GM13977 (cell line): ENCODE data around the gene PODXL.

Source experiments
- DNase-seq: peaks from one replicate; pipeline ENCODE4 v3.0.0; 2012; ENCODE audit warnings: low spot score
- CTCF ChIP-seq: IDR thresholded peaks from 2 replicates; pipeline ENCODE4 v1.5.1; 2012; ENCODE audit warnings: mild to moderate bottlenecking, control low read depth; ENCODE audit not compliant: insufficient read depth; ENCODE audit errors: extremely low read depth, missing control alignments
- in situ Hi-C: fragments of 300-500 bp; cut with MboI; formaldehyde crosslinking; loops from one replicate; pipeline ENCODE4 v1.12.0; 2022; ENCODE audit warnings: low sequenced_read_pairs, low pct_unique_long_range_greater_than_20kb, mixed read lengths, inconsistent platforms; ENCODE audit not compliant: unreplicated experiment

PODXL gene

GRCh38 chr7:131493581-131493980 lies 62.8 kb downstream of the PODXL start:
- DNase-seq: no peak
- no peak for TF ChIP-seq CTCF
- in situ Hi-C loops: no loop called here

- TF ChIP-seq CTCF: no peak
- in situ Hi-C loops: no loop called here
- no peak for DNase-seq
These were observed 63.3 kb downstream of the PODXL start for GRCh38 chr7:131493081-131493480.

- no peak for DNase-seq
- in situ Hi-C loops: no loop called here
- no peak for TF ChIP-seq CTCF
These were observed 66.5 kb downstream of the PODXL start for GRCh38 chr7:131489881-131490280.

- in situ Hi-C loops: no loop called here
- DNase-seq: no peak
- TF ChIP-seq CTCF: no peak
These were observed 67.2 kb downstream of the PODXL start for GRCh38 chr7:131489196-131489595.

- in situ Hi-C loops: no loop called here
- no peak for DNase-seq
- no peak for TF ChIP-seq CTCF
These were observed 68.1 kb downstream of the PODXL start for GRCh38 chr7:131488361-131488760.

- in situ Hi-C loops: no loop called here
- TF ChIP-seq CTCF: no peak
- DNase-seq: no peak
These were observed 69.2 kb downstream of the PODXL start for GRCh38 chr7:131487217-131487616.

GRCh38 chr7:131486346-131486745 lies 70.1 kb downstream of the PODXL start:
- in situ Hi-C loops: no loop called here
- no peak for DNase-seq
- TF ChIP-seq CTCF: no peak
